ENCODE results near the gene RFX6. TPM values are rescaled to one million over a fixed set of nuclear protein-coding genes. Genes with fewer than 3 reads are reported as not detected.

The RFX6 gene
- total RNA-seq, 1 experiment from 2014 or later: not detected

DNA sequence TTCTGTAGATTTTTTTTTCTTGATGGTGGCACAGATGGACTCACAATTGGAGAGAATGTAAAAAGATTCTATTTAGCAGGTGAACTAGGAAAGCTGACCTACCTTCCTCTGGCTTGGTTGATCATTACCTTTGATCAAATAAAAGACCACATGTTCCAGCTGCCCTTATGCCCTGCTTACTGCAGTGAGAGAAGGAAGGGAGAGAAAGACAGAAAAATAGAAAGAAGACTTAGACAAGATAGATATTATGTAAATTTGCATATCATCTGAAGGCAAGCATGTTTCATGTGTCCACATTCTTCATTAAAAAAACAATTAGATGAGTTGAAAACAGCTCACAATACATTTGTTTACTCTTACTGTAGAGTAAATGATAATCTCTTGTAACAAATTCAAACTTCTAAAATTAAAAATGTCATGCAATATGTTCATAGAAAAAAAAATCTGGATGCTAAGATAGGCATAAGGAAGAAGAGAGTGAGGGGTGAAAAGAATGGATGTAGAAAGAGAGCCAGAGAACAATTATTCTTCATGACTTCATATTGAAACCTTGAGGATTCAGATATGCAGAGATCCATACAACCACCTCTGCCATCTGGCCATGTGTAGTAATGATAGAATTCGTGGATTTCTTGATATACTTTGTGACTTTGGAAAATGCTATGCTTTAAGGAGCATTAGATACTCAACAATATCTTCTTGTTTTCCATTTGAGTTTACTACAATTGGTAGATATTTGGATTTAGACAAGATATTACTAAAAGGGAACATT is 71.7 kb downstream of the RFX6 start:
- Histone ChIP-seq H3K4me1 (ENCODE audit: insufficient read depth, low read length) (no peaks in the 10 kb centered on the region), H3K14ac (ENCODE audit: insufficient read depth, low read length) (no peak overlapping the region), H2BK5ac (ENCODE audit: insufficient read length, low read length) (no peak overlapping the region), H2AK5ac (ENCODE audit: insufficient read length, low read length) (no peak overlapping the region), H3K4ac (ENCODE audit: low read depth, low read length) (no peak overlapping the region), H3K27me3 (ENCODE audit: insufficient read depth, low read length) (no peaks in the 10 kb centered on the region), H3K79me1 (ENCODE audit: insufficient read depth, low read depth, low read length, poor library complexity, severe bottlenecking) (no peaks in the 10 kb centered on the region), H3K4me2 (ENCODE audit: insufficient read depth, insufficient read length, low read length) (no peak overlapping the region), H3T11ph (ENCODE audit: low read length) (no peak overlapping the region), H3K18ac (ENCODE audit: insufficient read length, low read depth, low read length) (no peak overlapping the region), H3K23ac (ENCODE audit: insufficient read length, low read depth, low read length) (no peak overlapping the region), H3K27ac (ENCODE audit: insufficient read length, low read depth, low read length) (no peak overlapping the region), H4K20me1 (ENCODE audit: control insufficient read depth, insufficient read depth, insufficient read length) (no peaks in the 10 kb centered on the region), H2BK15ac (ENCODE audit: low read depth, low read length) (no peak overlapping the region), H3K79me2 (ENCODE audit: insufficient read depth, low read length) (no peaks in the 10 kb centered on the region), H2BK20ac (ENCODE audit: low read depth, low read length, poor library complexity, severe bottlenecking) (no peak overlapping the region), H2AFZ (ENCODE audit: low read length) (no peak overlapping the region), H4K91ac (ENCODE audit: insufficient read length, low read depth, low read length) (no peak overlapping the region), H4K5ac (ENCODE audit: insufficient read length, low read depth, low read length) (no peak overlapping the region), H3K9me3 (ENCODE audit: control insufficient read depth, low read depth, low read length) (no peaks in the 10 kb centered on the region), H3K9ac (ENCODE audit: extremely low read depth, insufficient read length, low read length) (no peak overlapping the region), H2BK12ac (ENCODE audit: insufficient read length, low read depth, low read length) (no peak overlapping the region), H2BK120ac (ENCODE audit: low read depth, low read length, poor library complexity, severe bottlenecking) (no peak overlapping the region), H3K23me2 (ENCODE audit: insufficient read length, low read depth, low read length, poor library complexity, severe bottlenecking) (no peaks in the 10 kb centered on the region), H4K8ac (replicated peaks; ENCODE audit: insufficient read length, low read depth, low read length) (no peak overlapping the region), H3K56ac (ENCODE audit: insufficient read length, low read depth, low read length) (no peak overlapping the region)
- H3K36me3 Mint-ChIP-seq (ENCODE audit: insufficient read depth in 1 of 3, low read depth in 3 of 3): no peaks in the 10 kb centered on the region
- no peak overlapping the region for H3K27ac Mint-ChIP-seq
- H3K4me3 Mint-ChIP-seq: no peak overlapping the region
- peaks cover 5 to 10% of the 10 kb centered on the region in 2 experiments; a peak in 3 of 4 replicates for H3K4me1 Mint-ChIP-seq
- no peaks in the 10 kb centered on the region for H3K9me3 Mint-ChIP-seq
- no peaks in the 10 kb centered on the region for H3K27me3 Mint-ChIP-seq (ENCODE audit: low read depth)
- TF ChIP-seq, protein P1, sequence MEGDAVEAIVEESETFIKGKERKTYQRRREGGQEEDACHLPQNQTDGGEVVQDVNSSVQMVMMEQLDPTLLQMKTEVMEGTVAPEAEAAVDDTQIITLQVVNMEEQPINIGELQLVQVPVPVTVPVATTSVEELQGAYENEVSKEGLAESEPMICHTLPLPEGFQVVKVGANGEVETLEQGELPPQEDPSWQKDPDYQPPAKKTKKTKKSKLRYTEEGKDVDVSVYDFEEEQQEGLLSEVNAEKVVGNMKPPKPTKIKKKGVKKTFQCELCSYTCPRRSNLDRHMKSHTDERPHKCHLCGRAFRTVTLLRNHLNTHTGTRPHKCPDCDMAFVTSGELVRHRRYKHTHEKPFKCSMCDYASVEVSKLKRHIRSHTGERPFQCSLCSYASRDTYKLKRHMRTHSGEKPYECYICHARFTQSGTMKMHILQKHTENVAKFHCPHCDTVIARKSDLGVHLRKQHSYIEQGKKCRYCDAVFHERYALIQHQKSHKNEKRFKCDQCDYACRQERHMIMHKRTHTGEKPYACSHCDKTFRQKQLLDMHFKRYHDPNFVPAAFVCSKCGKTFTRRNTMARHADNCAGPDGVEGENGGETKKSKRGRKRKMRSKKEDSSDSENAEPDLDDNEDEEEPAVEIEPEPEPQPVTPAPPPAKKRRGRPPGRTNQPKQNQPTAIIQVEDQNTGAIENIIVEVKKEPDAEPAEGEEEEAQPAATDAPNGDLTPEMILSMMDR (conservative IDR thresholded peaks at IDR 0.05): no peak
- DNase-seq: no peak
- no CpG with 5 or more reads among the region's 1 CpG for WGBS (ENCODE audit: extremely low coverage, insufficient read length, low lambda C conversion rate)

Measured in H9 (cell line).